Osteoblast (primary cell): ENCODE measurements around the gene PDE6A. TPM values are rescaled to one million over a fixed set of nuclear protein-coding genes. Genes with fewer than 3 reads are reported as not detected.
"Not testable (repeated sequence)": the region's sequence is repeated elsewhere in the genome, so short reads cannot be mapped to it uniquely, and the experiment has no call there.

Experiments
- DNase-seq: peaks from one replicate; pipeline ENCODE4 v3.0.0; 2011; ENCODE audit warnings: low spot score, mixed read lengths; ENCODE audit not compliant: insufficient read length; ENCODE audit errors: missing footprints
- H2AFZ ChIP-seq: 2 replicates; pipeline ENCODE4 v1.6.0; 2011; ENCODE audit warnings: mild to moderate bottlenecking, low read length
- H3K27ac ChIP-seq: 2 replicates; pipeline ENCODE4 v1.5.1; 2011; ENCODE audit warnings: mild to moderate bottlenecking, low read depth, low read length, moderate library complexity
- H3K27me3 ChIP-seq: 2 replicates; pipeline ENCODE4 v1.6.0; 2012; ENCODE audit warnings: mild to moderate bottlenecking, control low read depth, inconsistent platforms, low read length, moderate library complexity; ENCODE audit not compliant: insufficient read depth
- H3K36me3 ChIP-seq: 2 replicates; pipeline ENCODE4 v1.5.1; 2011; ENCODE audit warnings: mild to moderate bottlenecking, low read length, control low read depth, moderate library complexity; ENCODE audit not compliant: insufficient read depth
- H3K4me1 ChIP-seq: 2 replicates; pipeline ENCODE4 v1.5.1; 2011; ENCODE audit warnings: mild to moderate bottlenecking, low read length, control low read depth, moderate library complexity; ENCODE audit not compliant: insufficient read depth
- H3K4me2 ChIP-seq: 2 replicates; pipeline ENCODE4 v1.6.0; 2011; ENCODE audit warnings: mild to moderate bottlenecking, low read length; ENCODE audit not compliant: insufficient read depth
- H3K4me3 ChIP-seq: fragments of 200-600 bp; sonication (generic); 3 replicates; pipeline ENCODE4 v1.5.1; 2012; ENCODE audit warnings: mild to moderate bottlenecking, low read length, inconsistent platforms; ENCODE audit not compliant: insufficient read depth
- H3K79me2 ChIP-seq: 2 replicates; pipeline ENCODE4 v1.6.0; 2012; ENCODE audit warnings: mild to moderate bottlenecking, low read length, control low read depth, inconsistent platforms; ENCODE audit not compliant: insufficient read depth
- H3K9me3 ChIP-seq: 2 replicates; pipeline ENCODE4 v1.5.1; 2011; ENCODE audit warnings: low read depth, low read length, control low read depth
- H4K20me1 ChIP-seq: 2 replicates; pipeline ENCODE4 v1.6.0; 2012; ENCODE audit warnings: mild to moderate bottlenecking, low read length, control low read depth; ENCODE audit not compliant: insufficient read depth
- CTCF ChIP-seq: IDR thresholded peaks from 2 replicates; pipeline ENCODE4 v1.5.1; 2011; ENCODE audit warnings: mild to moderate bottlenecking, low read depth, low read length, moderate library complexity; ENCODE audit errors: extremely low read depth
- total RNA-seq: library from RNA; depleted of rRNA; stranded (reverse); fragments of >200 nt; gene quantifications from 2 replicates; pipeline ENCODE4 v1.2.3, GENCODE V29; 2012

Gene PDE6A
- total RNA-seq, 1 donor, result under 0.01 TPM

- not testable (repeated sequence) for H3K27me3 ChIP-seq, H3K4me3 ChIP-seq, H3K79me2 ChIP-seq, DNase-seq, H3K36me3 ChIP-seq, H4K20me1 ChIP-seq, H3K4me2 ChIP-seq, H3K27ac ChIP-seq, H3K9me3 ChIP-seq, H2AFZ ChIP-seq
- H3K4me1 ChIP-seq, result peaks cover 25% of the 10 kb centered on the region
Measured at GRCh38 chr5:149942741-149943169, 1.8 kb downstream of the PDE6A start.

GRCh38 chr5:149942199-149942598 is 2.4 kb downstream of the PDE6A start:
- no peaks in the 10 kb centered on the region for H4K20me1 ChIP-seq
- H3K4me2 ChIP-seq, result no peak overlapping the region
- no peak overlapping the region for H2AFZ ChIP-seq
- H3K27ac ChIP-seq, result no peak overlapping the region
- H3K9me3 ChIP-seq, result no peaks in the 10 kb centered on the region
- no peaks in the 10 kb centered on the region for H3K27me3 ChIP-seq
- no peak overlapping the region for H3K4me3 ChIP-seq
- no peaks in the 10 kb centered on the region for H3K36me3 ChIP-seq
- DNase-seq, result no peak
- no peak for TF ChIP-seq CTCF
- H3K4me1 ChIP-seq, result peaks cover 31% of the 10 kb centered on the region
- no peaks in the 10 kb centered on the region for H3K79me2 ChIP-seq

- H3K27ac ChIP-seq, result no peak overlapping the region
- no peak overlapping the region for H3K4me3 ChIP-seq
- no peaks in the 10 kb centered on the region for H3K79me2 ChIP-seq
- no peak for TF ChIP-seq CTCF
- H4K20me1 ChIP-seq, result no peaks in the 10 kb centered on the region
- no peak overlapping the region for H3K4me2 ChIP-seq
- no peaks in the 10 kb centered on the region for H3K27me3 ChIP-seq
- no peak overlapping the region for H2AFZ ChIP-seq
- peaks cover 34% of the 10 kb centered on the region for H3K4me1 ChIP-seq
- H3K36me3 ChIP-seq, result no peaks in the 10 kb centered on the region
- no peak for DNase-seq
- H3K9me3 ChIP-seq, result no peaks in the 10 kb centered on the region
Measured at GRCh38 chr5:149941795-149942194, 2.8 kb downstream of the PDE6A start.

- no peaks in the 10 kb centered on the region for H3K36me3 ChIP-seq
- no peak overlapping the region for H3K4me3 ChIP-seq
- no peak overlapping the region for H3K4me2 ChIP-seq
- no peak overlapping the region for H3K27ac ChIP-seq
- H4K20me1 ChIP-seq, result no peaks in the 10 kb centered on the region
- no peaks in the 10 kb centered on the region for H3K9me3 ChIP-seq
- TF ChIP-seq CTCF, result no peak
- DNase-seq, result no peak
- no peak overlapping the region for H2AFZ ChIP-seq
- peaks cover 35% of the 10 kb centered on the region for H3K4me1 ChIP-seq
- no peaks in the 10 kb centered on the region for H3K27me3 ChIP-seq
- no peaks in the 10 kb centered on the region for H3K79me2 ChIP-seq
Measured at GRCh38 chr5:149940941-149941644, 3.5 kb downstream of the PDE6A start.
